Endodermal cell (in vitro differentiated cells): Measurements from ENCODE around the gene PIK3C3. TPM values are rescaled to one million over a fixed set of nuclear protein-coding genes. Genes with fewer than 3 reads are reported as not detected.

ENCODE experiments used
- DNase-seq: peaks from one replicate; pipeline ENCODE4 v3.0.0-alpha.2; 2017
- H3K27ac ChIP-seq: 2 replicates; pipeline ENCODE4 v1.5.1; 2013; ENCODE audit warnings: mild to moderate bottlenecking, low read depth, low read length, moderate library complexity
- H3K27me3 ChIP-seq: 2 replicates; pipeline ENCODE4 v1.6.1; 2013; ENCODE audit warnings: mild to moderate bottlenecking, low read length, moderate library complexity; ENCODE audit not compliant: insufficient read depth, control insufficient read depth, poor library complexity, severe bottlenecking
- H3K36me3 ChIP-seq: 2 replicates; pipeline ENCODE4 v1.7.0; 2013; ENCODE audit warnings: mild to moderate bottlenecking, low read length, moderate library complexity; ENCODE audit not compliant: control insufficient read depth, insufficient read depth
- H3K4me1 ChIP-seq: one replicate; pipeline ENCODE4 v1.7.0; 2013; ENCODE audit warnings: low read length; ENCODE audit not compliant: control insufficient read depth, insufficient read depth
- H3K4me3 ChIP-seq: 2 replicates; pipeline ENCODE4 v1.5.1; 2013; ENCODE audit warnings: mild to moderate bottlenecking, low read length, moderate library complexity
- H3K9ac ChIP-seq: 2 replicates; pipeline ENCODE4 v1.6.1; 2013; ENCODE audit warnings: mild to moderate bottlenecking, low read length, moderate library complexity; ENCODE audit not compliant: poor library complexity, severe bottlenecking; ENCODE audit errors: extremely low read depth
- H3K9me3 ChIP-seq: 2 replicates; pipeline ENCODE4 v1.6.1; 2013; ENCODE audit warnings: mild to moderate bottlenecking, low read length, moderate library complexity; ENCODE audit not compliant: control insufficient read depth
- H3K27ac Mint-ChIP-seq: 2 replicates; pipeline ENCODE4 v1.8.0; 2020; ENCODE audit warnings: mixed read lengths
- H3K27me3 Mint-ChIP-seq: 2 replicates; pipeline ENCODE4 v1.8.0; 2021; ENCODE audit warnings: mild to moderate bottlenecking, mixed read lengths; ENCODE audit not compliant: insufficient read depth
- H3K36me3 Mint-ChIP-seq: 2 replicates; pipeline ENCODE4 v1.8.0; 2020; ENCODE audit warnings: low read depth, mixed read lengths
- H3K4me1 Mint-ChIP-seq: 2 replicates; pipeline ENCODE4 v1.8.0; 2020; ENCODE audit warnings: mixed read lengths
- H3K4me3 Mint-ChIP-seq: 2 replicates; pipeline ENCODE4 v1.8.0; 2020; ENCODE audit warnings: mild to moderate bottlenecking, moderate library complexity, mixed read lengths
- H3K9me3 Mint-ChIP-seq: 2 replicates; pipeline ENCODE4 v1.8.0; 2020; ENCODE audit warnings: mild to moderate bottlenecking, mixed read lengths
- WGBS, 2 experiments: methylation state at CpG; one replicate each; pipeline versions ENCODE4 v1.1.5 to v1.1.7; 2013; ENCODE audit warnings: missing lambda C conversion rate in 2 of 2, mixed read lengths in 1 of 2; ENCODE audit not compliant: insufficient coverage in 1 of 2, insufficient read length in 1 of 2; 5-methylcytosine and 5-hydroxymethylcytosine counted together
- total RNA-seq, 2 donors: library from RNA; stranded (reverse); fragmentation: NEBNext Ultra II Directional in 1 of 2; extraction: Animal tissue kit (Norgen Biotek cat#: 25700) in 1 of 2; gene quantifications; 2 replicates in 1 of 2; 3 replicates in 1 of 2; pipeline ENCODE4 v1.2.1, GENCODE V29; 2021
- TF ChIP-seq, protein P1 (sequence below): fragments of 200-600 bp; sonication (generic); conservative IDR thresholded peaks from 2 replicates; pipeline ENCODE4 v1.5.0; 2021; ENCODE audit warnings: antibody characterized with exemption, mild to moderate bottlenecking

The PIK3C3 gene
- total RNA-seq, 2 donors from 2014 or later: 47.0 to 64.8 TPM

- Histone ChIP-seq H3K27ac (no peak overlapping the region), H3K9ac (no peak overlapping the region), H3K4me1 (peaks cover 3% of the 10 kb centered on the region), H3K27me3 (no peaks in the 10 kb centered on the region), H3K4me3 (no peak overlapping the region), H3K9me3 (peaks cover 19% of the 10 kb centered on the region), H3K36me3 (peaks cover 54% of the 10 kb centered on the region)
- H3K4me3 Mint-ChIP-seq: no peak overlapping the region
- WGBS, 2 experiments: 89 to 100% methylated on average over 2 of the region's 2 CpGs
- no peak overlapping the region for H3K27ac Mint-ChIP-seq
- peaks cover 4% of the 10 kb centered on the region for H3K9me3 Mint-ChIP-seq
- DNase-seq: no peak
- peaks cover 55% of the 10 kb centered on the region for H3K36me3 Mint-ChIP-seq
- peaks cover 38% of the 10 kb centered on the region for H3K4me1 Mint-ChIP-seq
- TF ChIP-seq, protein P1, sequence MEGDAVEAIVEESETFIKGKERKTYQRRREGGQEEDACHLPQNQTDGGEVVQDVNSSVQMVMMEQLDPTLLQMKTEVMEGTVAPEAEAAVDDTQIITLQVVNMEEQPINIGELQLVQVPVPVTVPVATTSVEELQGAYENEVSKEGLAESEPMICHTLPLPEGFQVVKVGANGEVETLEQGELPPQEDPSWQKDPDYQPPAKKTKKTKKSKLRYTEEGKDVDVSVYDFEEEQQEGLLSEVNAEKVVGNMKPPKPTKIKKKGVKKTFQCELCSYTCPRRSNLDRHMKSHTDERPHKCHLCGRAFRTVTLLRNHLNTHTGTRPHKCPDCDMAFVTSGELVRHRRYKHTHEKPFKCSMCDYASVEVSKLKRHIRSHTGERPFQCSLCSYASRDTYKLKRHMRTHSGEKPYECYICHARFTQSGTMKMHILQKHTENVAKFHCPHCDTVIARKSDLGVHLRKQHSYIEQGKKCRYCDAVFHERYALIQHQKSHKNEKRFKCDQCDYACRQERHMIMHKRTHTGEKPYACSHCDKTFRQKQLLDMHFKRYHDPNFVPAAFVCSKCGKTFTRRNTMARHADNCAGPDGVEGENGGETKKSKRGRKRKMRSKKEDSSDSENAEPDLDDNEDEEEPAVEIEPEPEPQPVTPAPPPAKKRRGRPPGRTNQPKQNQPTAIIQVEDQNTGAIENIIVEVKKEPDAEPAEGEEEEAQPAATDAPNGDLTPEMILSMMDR: no peak
- no peaks in the 10 kb centered on the region for H3K27me3 Mint-ChIP-seq
Measured at GRCh38 chr18:42078711-42079110, 123.7 kb downstream of the PIK3C3 start.

DNA sequence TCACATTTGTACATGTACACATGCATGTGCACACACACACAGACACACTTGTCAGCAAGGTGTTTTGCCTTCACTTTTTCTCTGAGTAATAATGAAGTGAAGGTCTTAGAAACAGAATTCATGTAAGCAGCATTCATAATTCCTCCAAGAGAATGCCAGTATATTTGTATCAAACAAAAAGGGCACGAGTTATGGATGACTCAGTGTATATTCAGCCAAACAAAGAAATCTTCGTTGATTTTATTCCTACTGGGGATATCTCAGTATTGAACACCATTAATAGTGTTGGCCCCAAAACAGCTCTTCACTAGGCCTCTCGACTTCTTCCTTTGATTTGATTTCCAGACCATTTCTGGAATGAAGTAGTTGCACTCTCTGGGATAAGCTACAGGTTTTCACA, 125.3 kb downstream of the PIK3C3 start:
- Mint-ChIP-seq H3K9me3 (peaks cover 3% of the 10 kb centered on the region), H3K4me3 (no peak overlapping the region), H3K36me3 (peaks cover 55% of the 10 kb centered on the region), H3K4me1 (peaks cover 36% of the 10 kb centered on the region), H3K27me3 (no peaks in the 10 kb centered on the region), H3K27ac (no peak overlapping the region)
- WGBS, 2 experiments: 96% methylated on average over 3 of the region's 3 CpGs
- Histone ChIP-seq H3K9ac (no peak overlapping the region), H3K27ac (no peak overlapping the region), H3K9me3 (peaks cover 36% of the 10 kb centered on the region), H3K4me3 (no peak overlapping the region), H3K27me3 (no peaks in the 10 kb centered on the region), H3K4me1 (peaks cover 3% of the 10 kb centered on the region), H3K36me3 (peaks cover 66% of the 10 kb centered on the region)
- no peak for DNase-seq
- TF ChIP-seq, protein P1: no peak

GRCh38 chr18:42082415-42083234, 127.6 kb downstream of the PIK3C3 start:
- TF ChIP-seq, protein P1: no peak
- Histone ChIP-seq H3K4me3 (no peak overlapping the region), H3K9ac (no peak overlapping the region), H3K9me3 (peaks cover 35% of the 10 kb centered on the region), H3K4me1 (peaks cover 3% of the 10 kb centered on the region), H3K27me3 (no peaks in the 10 kb centered on the region), H3K36me3 (peaks cover 57% of the 10 kb centered on the region), H3K27ac (no peak overlapping the region)
- no peak for DNase-seq
- no peaks in the 10 kb centered on the region for H3K27me3 Mint-ChIP-seq
- 93 to 100% methylated on average over 2 to 4 of the region's 4 CpGs for WGBS, 2 experiments
- H3K9me3 Mint-ChIP-seq: peaks cover 16% of the 10 kb centered on the region
- H3K36me3 Mint-ChIP-seq: peaks cover 52% of the 10 kb centered on the region
- H3K27ac Mint-ChIP-seq: no peak overlapping the region
- no peak overlapping the region for H3K4me3 Mint-ChIP-seq
- peaks cover 39% of the 10 kb centered on the region for H3K4me1 Mint-ChIP-seq
